ENCODE data around the gene ZNFX1. TPM values are rescaled to one million over a fixed set of nuclear protein-coding genes. Genes with fewer than 3 reads are reported as not detected.

The ZNFX1 gene
- polyA plus RNA-seq, 1 of the 3 experiments (the other 2 are of a cell fraction) = 3.9 TPM

DNA sequence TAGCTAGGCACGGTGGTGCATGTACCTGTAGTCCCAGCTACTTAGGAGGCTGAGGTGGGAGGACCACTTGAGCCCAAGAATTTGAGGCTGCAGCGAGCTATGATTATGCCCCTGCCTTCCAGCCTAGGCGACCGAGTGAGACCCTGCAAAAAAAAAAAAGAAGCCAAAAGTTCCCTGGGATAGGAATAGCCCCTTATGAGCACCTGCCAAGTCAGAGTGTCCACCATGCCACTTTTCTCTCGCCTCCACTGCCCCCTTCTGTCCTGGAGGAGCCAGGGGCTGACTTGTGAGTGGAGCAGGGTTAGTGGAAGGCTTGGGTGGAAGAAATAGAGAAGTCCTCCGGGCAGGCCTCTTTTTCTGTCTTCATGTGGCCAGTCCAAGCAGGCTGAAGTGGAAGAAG lies 70.8 kb downstream of the ZNFX1 start:
- peaks cover 10% of the 10 kb centered on the region; the same call in 1 of the 2 replicates for H3K9me3 ChIP-seq
- no peak for TF ChIP-seq RCOR1 (IDR thresholded peaks at IDR 0.05; ENCODE audit: low read length)
- TF ChIP-seq RXRA (IDR thresholded peaks at IDR 0.05; ENCODE audit: borderline replicate concordance, low read depth) = no peak
- TF ChIP-seq NFIC (IDR thresholded peaks at IDR 0.05; ENCODE audit: borderline replicate concordance) = no peak
- TF ChIP-seq GABPA (IDR thresholded peaks at IDR 0.05; ENCODE audit: low read depth) = no peak
- no peak for TF ChIP-seq MXI1 (IDR thresholded peaks at IDR 0.05; ENCODE audit: low read depth, low read length)
- TF ChIP-seq EP300 (IDR thresholded peaks at IDR 0.05; ENCODE audit: borderline replicate concordance in 1 of 2, low read depth in 1 of 2, low read length in 1 of 2) = no peak
- no peak for TF ChIP-seq USF2 (IDR thresholded peaks at IDR 0.05; ENCODE audit: borderline replicate concordance, low read depth, low read length)
- no peak for TF ChIP-seq TEAD4 (IDR thresholded peaks at IDR 0.05; ENCODE audit: borderline replicate concordance, insufficient read depth)
- TF ChIP-seq, protein P1, sequence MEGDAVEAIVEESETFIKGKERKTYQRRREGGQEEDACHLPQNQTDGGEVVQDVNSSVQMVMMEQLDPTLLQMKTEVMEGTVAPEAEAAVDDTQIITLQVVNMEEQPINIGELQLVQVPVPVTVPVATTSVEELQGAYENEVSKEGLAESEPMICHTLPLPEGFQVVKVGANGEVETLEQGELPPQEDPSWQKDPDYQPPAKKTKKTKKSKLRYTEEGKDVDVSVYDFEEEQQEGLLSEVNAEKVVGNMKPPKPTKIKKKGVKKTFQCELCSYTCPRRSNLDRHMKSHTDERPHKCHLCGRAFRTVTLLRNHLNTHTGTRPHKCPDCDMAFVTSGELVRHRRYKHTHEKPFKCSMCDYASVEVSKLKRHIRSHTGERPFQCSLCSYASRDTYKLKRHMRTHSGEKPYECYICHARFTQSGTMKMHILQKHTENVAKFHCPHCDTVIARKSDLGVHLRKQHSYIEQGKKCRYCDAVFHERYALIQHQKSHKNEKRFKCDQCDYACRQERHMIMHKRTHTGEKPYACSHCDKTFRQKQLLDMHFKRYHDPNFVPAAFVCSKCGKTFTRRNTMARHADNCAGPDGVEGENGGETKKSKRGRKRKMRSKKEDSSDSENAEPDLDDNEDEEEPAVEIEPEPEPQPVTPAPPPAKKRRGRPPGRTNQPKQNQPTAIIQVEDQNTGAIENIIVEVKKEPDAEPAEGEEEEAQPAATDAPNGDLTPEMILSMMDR (IDR thresholded peaks at IDR 0.05) = peak; percentile 20; the same call in 1 of the 2 replicates
- no peaks in the 10 kb centered on the region for H4K20me1 ChIP-seq (ENCODE audit: insufficient read depth)
- H3K4me3 ChIP-seq (ENCODE audit: low read depth in 2 of 2, low read length in 1 of 2) = no peak overlapping the region
- no peaks in the 10 kb centered on the region for H3K9me2 ChIP-seq
- no peaks in the 10 kb centered on the region for H3K4me1 ChIP-seq (ENCODE audit: control insufficient read depth in 1 of 2, insufficient read depth in 2 of 2, low read depth in 1 of 2, low read length in 1 of 2)
- POLR2A ChIA-PET = no interaction called here
- CTCF ChIA-PET = interaction anchor here (0.9 to 3.3 kb wide), 4 partner anchors 9 to 74 kb away, joined by 3 to 8 read pairs (median 6); no protein-coding TSS in a partner anchor
- no peak overlapping the region for H2AFZ ChIP-seq (ENCODE audit: low read depth)
- no peaks in the 10 kb centered on the region for H3K27me3 ChIP-seq (ENCODE audit: insufficient read depth)
- no peak overlapping the region for H3K4me2 ChIP-seq
- H3K27ac ChIP-seq (ENCODE audit: low read depth in 2 of 2, low read length in 1 of 2) = no peak overlapping the region
- no peak for DNase-seq
- H3K79me2 ChIP-seq (ENCODE audit: insufficient read depth) = no peaks in the 10 kb centered on the region
- 81% methylated on average over 5 of the region's 6 CpGs for WGBS (ENCODE audit: low lambda C conversion rate)
- no peak overlapping the region for H3K9ac ChIP-seq
- H3K36me3 ChIP-seq (replicated peaks in 1 of 2; ENCODE audit: control insufficient read depth in 1 of 2, insufficient read depth in 2 of 2, low read length in 1 of 2) = no peaks in the 10 kb centered on the region
- H3F3A ChIP-seq (replicated peaks; ENCODE audit: insufficient read depth) = no peaks in the 10 kb centered on the region

- Histone ChIP-seq H3K9ac (no peak overlapping the region), H3K27ac (ENCODE audit: low read depth in 2 of 2, low read length in 1 of 2) (no peak overlapping the region), H3F3A (replicated peaks; ENCODE audit: insufficient read depth) (no peaks in the 10 kb centered on the region), H3K4me3 (ENCODE audit: low read depth in 2 of 2, low read length in 1 of 2) (no peak overlapping the region), H3K9me3 (no peaks in the 10 kb centered on the region), H3K27me3 (ENCODE audit: insufficient read depth) (no peaks in the 10 kb centered on the region), H2AFZ (ENCODE audit: low read depth) (no peak overlapping the region), H3K36me3 (replicated peaks in 1 of 2; ENCODE audit: control insufficient read depth in 1 of 2, insufficient read depth in 2 of 2, low read length in 1 of 2) (no peaks in the 10 kb centered on the region), H4K20me1 (ENCODE audit: insufficient read depth) (no peaks in the 10 kb centered on the region), H3K4me1 (ENCODE audit: control insufficient read depth in 1 of 2, insufficient read depth in 2 of 2, low read depth in 1 of 2, low read length in 1 of 2) (no peaks in the 10 kb centered on the region), H3K9me2 (no peaks in the 10 kb centered on the region), H3K4me2 (no peak overlapping the region), H3K79me2 (ENCODE audit: insufficient read depth) (no peaks in the 10 kb centered on the region)
- ChIA-PET CTCF (interaction anchor here (2.9 kb wide), 1 partner anchor 13 kb away, joined by 12 read pairs; no protein-coding TSS in a partner anchor), POLR2A (no interaction called here)
- 55% methylated on average over 9 of the region's 9 CpGs for WGBS (ENCODE audit: low lambda C conversion rate)
- no peak for DNase-seq
- TF ChIP-seq EP300 (IDR thresholded peaks at IDR 0.05; ENCODE audit: borderline replicate concordance in 1 of 2, low read depth in 1 of 2, low read length in 1 of 2) (no peak), NFIC (IDR thresholded peaks at IDR 0.05; ENCODE audit: borderline replicate concordance) (no peak), MEF2A (IDR thresholded peaks at IDR 0.05; ENCODE audit: borderline replicate concordance, low read depth) (no peak), RXRA (IDR thresholded peaks at IDR 0.05; ENCODE audit: borderline replicate concordance, low read depth) (no peak), POLR2AphosphoS5 (IDR thresholded peaks at IDR 0.05; ENCODE audit: low read depth, low read length) (no peak), TCF12 (IDR thresholded peaks at IDR 0.05) (no peak), ZBTB33 (IDR thresholded peaks at IDR 0.05; ENCODE audit: borderline replicate concordance, low read depth) (no peak), FOSL2 (IDR thresholded peaks at IDR 0.05; ENCODE audit: borderline replicate concordance, low read depth) (no peak), CHD2 (IDR thresholded peaks at IDR 0.05; ENCODE audit: low read length, partially characterized antibody) (no peak), FOXJ3 (CRISPR knock-in tag; IDR thresholded peaks at IDR 0.05) (no peak), ELF1 (IDR thresholded peaks at IDR 0.05) (no peak)
- TF ChIP-seq, protein P2, sequence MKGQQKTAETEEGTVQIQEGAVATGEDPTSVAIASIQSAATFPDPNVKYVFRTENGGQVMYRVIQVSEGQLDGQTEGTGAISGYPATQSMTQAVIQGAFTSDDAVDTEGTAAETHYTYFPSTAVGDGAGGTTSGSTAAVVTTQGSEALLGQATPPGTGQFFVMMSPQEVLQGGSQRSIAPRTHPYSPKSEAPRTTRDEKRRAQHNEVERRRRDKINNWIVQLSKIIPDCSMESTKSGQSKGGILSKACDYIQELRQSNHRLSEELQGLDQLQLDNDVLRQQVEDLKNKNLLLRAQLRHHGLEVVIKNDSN (IDR thresholded peaks at IDR 0.05; ENCODE audit: borderline replicate concordance, low read depth) = no peak
- TF ChIP-seq, protein P3, sequence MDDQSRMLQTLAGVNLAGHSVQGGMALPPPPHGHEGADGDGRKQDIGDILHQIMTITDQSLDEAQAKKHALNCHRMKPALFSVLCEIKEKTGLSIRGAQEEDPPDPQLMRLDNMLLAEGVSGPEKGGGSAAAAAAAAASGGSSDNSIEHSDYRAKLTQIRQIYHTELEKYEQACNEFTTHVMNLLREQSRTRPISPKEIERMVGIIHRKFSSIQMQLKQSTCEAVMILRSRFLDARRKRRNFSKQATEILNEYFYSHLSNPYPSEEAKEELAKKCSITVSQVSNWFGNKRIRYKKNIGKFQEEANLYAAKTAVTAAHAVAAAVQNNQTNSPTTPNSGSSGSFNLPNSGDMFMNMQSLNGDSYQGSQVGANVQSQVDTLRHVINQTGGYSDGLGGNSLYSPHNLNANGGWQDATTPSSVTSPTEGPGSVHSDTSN (IDR thresholded peaks at IDR 0.05) = no peak
Measured at GRCh38 chr20:49203746-49204145, 74.1 kb downstream of the ZNFX1 start.
